ENCODE results near the gene MAP4K4.

MAP4K4 gene

GRCh38 chr2:101848769-101849410 lies 151.4 kb downstream of the MAP4K4 start:
- H3K9ac ChIP-seq (ENCODE audit: low read length): no peak overlapping the region
- no peaks in the 10 kb centered on the region for H3K79me2 ChIP-seq (ENCODE audit: low read length)
- H4K20me1 ChIP-seq (ENCODE audit: insufficient read depth, low read length): no peaks in the 10 kb centered on the region
- H3K27me3 ChIP-seq (replicated peaks; ENCODE audit: insufficient read depth, low read length): no peaks in the 10 kb centered on the region
- no peaks in the 10 kb centered on the region for H3K9me2 ChIP-seq (replicated peaks; ENCODE audit: insufficient read depth, low read length)
- H3K4me2 ChIP-seq (ENCODE audit: low read depth, low read length): no peak overlapping the region
- H3K9me3 ChIP-seq (replicated peaks; ENCODE audit: insufficient read depth, low read length): no peaks in the 10 kb centered on the region
- no peaks in the 10 kb centered on the region for H3F3A ChIP-seq (ENCODE audit: insufficient read depth, low read length)
- no peak for DNase-seq
- no peaks in the 10 kb centered on the region for H3K36me3 ChIP-seq (replicated peaks; ENCODE audit: insufficient read depth, low read length)
- H2AFZ ChIP-seq (ENCODE audit: low read length): no peak overlapping the region
- no peak overlapping the region for H3K27ac ChIP-seq (ENCODE audit: low read length)
- no peak overlapping the region for H3K4me3 ChIP-seq (ENCODE audit: low read length)
- no peak for TF ChIP-seq EZH2 (optimal IDR thresholded peaks at IDR 0.05; ENCODE audit: low read depth, low read length)
- TF ChIP-seq EZH2phosphoT487 (IDR thresholded peaks at IDR 0.05; ENCODE audit: low read length): no peak
- TF ChIP-seq CTCF (IDR thresholded peaks at IDR 0.05; ENCODE audit: low read length): no peak
- no peaks in the 10 kb centered on the region for H3K4me1 ChIP-seq (ENCODE audit: low read length)

GRCh38 chr2:101850450-101850849 lies 152.9 kb downstream of the MAP4K4 start:
- Histone ChIP-seq H2AFZ (ENCODE audit: low read length) (no peak overlapping the region), H3K27ac (ENCODE audit: low read length) (no peak overlapping the region), H3K9me3 (replicated peaks; ENCODE audit: insufficient read depth, low read length) (no peaks in the 10 kb centered on the region), H3K27me3 (replicated peaks; ENCODE audit: insufficient read depth, low read length) (no peaks in the 10 kb centered on the region), H3K4me3 (ENCODE audit: low read length) (no peak overlapping the region), H3K79me2 (ENCODE audit: low read length) (no peaks in the 10 kb centered on the region), H3K9me2 (replicated peaks; ENCODE audit: insufficient read depth, low read length) (no peaks in the 10 kb centered on the region), H3K4me2 (ENCODE audit: low read depth, low read length) (no peak overlapping the region), H3K9ac (ENCODE audit: low read length) (no peak overlapping the region), H3F3A (ENCODE audit: insufficient read depth, low read length) (no peaks in the 10 kb centered on the region), H3K36me3 (replicated peaks; ENCODE audit: insufficient read depth, low read length) (no peaks in the 10 kb centered on the region), H3K4me1 (ENCODE audit: low read length) (no peaks in the 10 kb centered on the region), H4K20me1 (ENCODE audit: insufficient read depth, low read length) (no peaks in the 10 kb centered on the region)
- TF ChIP-seq EZH2phosphoT487 (IDR thresholded peaks at IDR 0.05; ENCODE audit: low read length): no peak
- TF ChIP-seq CTCF (IDR thresholded peaks at IDR 0.05; ENCODE audit: low read length): no peak
- no peak for TF ChIP-seq EZH2 (optimal IDR thresholded peaks at IDR 0.05; ENCODE audit: low read depth, low read length)
- DNase-seq: no peak

GRCh38 chr2:101850991-101851390 lies 153.5 kb downstream of the MAP4K4 start:
- no peak overlapping the region for H3K27ac ChIP-seq (ENCODE audit: low read length)
- no peaks in the 10 kb centered on the region for H3K9me2 ChIP-seq (replicated peaks; ENCODE audit: insufficient read depth, low read length)
- H4K20me1 ChIP-seq (ENCODE audit: insufficient read depth, low read length): no peaks in the 10 kb centered on the region
- H3K36me3 ChIP-seq (replicated peaks; ENCODE audit: insufficient read depth, low read length): no peaks in the 10 kb centered on the region
- no peak overlapping the region for H3K4me3 ChIP-seq (ENCODE audit: low read length)
- H3F3A ChIP-seq (ENCODE audit: insufficient read depth, low read length): no peaks in the 10 kb centered on the region
- no peak overlapping the region for H3K9ac ChIP-seq (ENCODE audit: low read length)
- H3K9me3 ChIP-seq (replicated peaks; ENCODE audit: insufficient read depth, low read length): no peaks in the 10 kb centered on the region
- no peak for DNase-seq
- H3K79me2 ChIP-seq (ENCODE audit: low read length): no peaks in the 10 kb centered on the region
- no peaks in the 10 kb centered on the region for H3K27me3 ChIP-seq (replicated peaks; ENCODE audit: insufficient read depth, low read length)
- H3K4me1 ChIP-seq (ENCODE audit: low read length): no peaks in the 10 kb centered on the region
- H2AFZ ChIP-seq (ENCODE audit: low read length): no peak overlapping the region
- H3K4me2 ChIP-seq (ENCODE audit: low read depth, low read length): no peak overlapping the region
- TF ChIP-seq CTCF (IDR thresholded peaks at IDR 0.05; ENCODE audit: low read length) (no peak), EZH2phosphoT487 (IDR thresholded peaks at IDR 0.05; ENCODE audit: low read length) (no peak), EZH2 (optimal IDR thresholded peaks at IDR 0.05; ENCODE audit: low read depth, low read length) (no peak)
